NB4 (cell line): ENCODE results near the gene EXOC3L2.

ENCODE experiments used
- CTCF ChIP-seq: IDR thresholded peaks from one replicate; pipeline ENCODE4 v1.5.1; 2012; ENCODE audit warnings: low read depth, low read length
- MAX ChIP-seq: IDR thresholded peaks from 2 replicates; pipeline ENCODE4 v1.6.1; 2011; ENCODE audit warnings: low read depth, low read length
- MYC ChIP-seq: IDR thresholded peaks from 2 replicates; pipeline ENCODE4 v1.6.1; 2011; ENCODE audit warnings: low read depth, low read length
- POLR2A ChIP-seq: IDR thresholded peaks from 2 replicates; pipeline ENCODE4 v1.6.1; 2011; ENCODE audit warnings: mild to moderate bottlenecking; ENCODE audit not compliant: insufficient read length; ENCODE audit errors: extremely low read depth

GRCh38 chr19:45275370-45275971 is 30.3 kb upstream of the EXOC3L2 start:
- TF ChIP-seq CTCF (no peak), POLR2A (no peak), MAX (no peak), MYC (no peak)
